Type B pancreatic cell (in vitro differentiated cells): ENCODE measurements around the gene PTEN. TPM values are rescaled to one million over a fixed set of nuclear protein-coding genes. Genes with fewer than 3 reads are reported as not detected.

Experiments used
- DNase-seq: peaks from one replicate; pipeline ENCODE4 v3.0.0; 2021; ENCODE audit warnings: mixed read lengths; ENCODE audit not compliant: unreplicated experiment; ENCODE audit errors: extremely low spot score
- H3K27ac Mint-ChIP-seq: 2 replicates; pipeline ENCODE4 v1.8.0; 2021; ENCODE audit warnings: mild to moderate bottlenecking, mixed read lengths
- H3K27me3 Mint-ChIP-seq: 2 replicates; pipeline ENCODE4 v1.8.0; 2021; ENCODE audit warnings: mixed read lengths
- H3K36me3 Mint-ChIP-seq: 2 replicates; pipeline ENCODE4 v1.8.0; 2021; ENCODE audit warnings: mixed read lengths
- H3K4me1 Mint-ChIP-seq: one replicate; pipeline ENCODE4 v1.8.0; 2021; ENCODE audit warnings: mixed read lengths; ENCODE audit not compliant: unreplicated experiment
- H3K4me3 Mint-ChIP-seq: 2 replicates; pipeline ENCODE4 v1.8.0; 2021; ENCODE audit warnings: mild to moderate bottlenecking, mixed read lengths
- H3K9me3 Mint-ChIP-seq: 2 replicates; pipeline ENCODE4 v1.8.0; 2021; ENCODE audit warnings: mixed read lengths
- CTCF ChIP-seq: fragments of 200-600 bp; sonication (generic); conservative IDR thresholded peaks from 2 replicates; pipeline ENCODE4 v1.5.0; 2021; ENCODE audit warnings: antibody characterized with exemption, mild to moderate bottlenecking
- total RNA-seq: library from RNA; stranded (reverse); gene quantifications from 2 replicates; pipeline ENCODE4 v1.2.1, GENCODE V29; 2021; ENCODE audit warnings: low replicate concordance

Gene PTEN
- total RNA-seq, 1 donor from 2014 or later: 93.1 TPM

- Mint-ChIP-seq H3K27ac (no peak overlapping the region), H3K4me3 (no peak overlapping the region), H3K27me3 (no peaks in the 10 kb centered on the region), H3K9me3 (no peaks in the 10 kb centered on the region), H3K36me3 (peaks cover 34% of the 10 kb centered on the region), H3K4me1 (peaks cover 8% of the 10 kb centered on the region)
- no peak for DNase-seq
- no peak for TF ChIP-seq CTCF
Measured at GRCh38 chr10:87945984-87946383, 82.6 kb downstream of the PTEN start.

GRCh38 chr10:87952612-87953011, 89.2 kb downstream of the PTEN start:
- Mint-ChIP-seq H3K4me1 (peaks cover 7% of the 10 kb centered on the region), H3K27me3 (no peaks in the 10 kb centered on the region), H3K9me3 (no peaks in the 10 kb centered on the region), H3K36me3 (peaks cover 34% of the 10 kb centered on the region), H3K27ac (peak overlapping the region; percentile 9), H3K4me3 (no peak overlapping the region)
- no peak for DNase-seq
- TF ChIP-seq CTCF: no peak

GRCh38 chr10:87956055-87956454, 92.6 kb downstream of the PTEN start:
- Mint-ChIP-seq H3K4me3 (no peak overlapping the region), H3K9me3 (no peaks in the 10 kb centered on the region), H3K27ac (no peak overlapping the region), H3K4me1 (peaks cover 6% of the 10 kb centered on the region), H3K36me3 (peaks cover 48% of the 10 kb centered on the region), H3K27me3 (no peaks in the 10 kb centered on the region)
- DNase-seq: no peak
- no peak for TF ChIP-seq CTCF

DNA sequence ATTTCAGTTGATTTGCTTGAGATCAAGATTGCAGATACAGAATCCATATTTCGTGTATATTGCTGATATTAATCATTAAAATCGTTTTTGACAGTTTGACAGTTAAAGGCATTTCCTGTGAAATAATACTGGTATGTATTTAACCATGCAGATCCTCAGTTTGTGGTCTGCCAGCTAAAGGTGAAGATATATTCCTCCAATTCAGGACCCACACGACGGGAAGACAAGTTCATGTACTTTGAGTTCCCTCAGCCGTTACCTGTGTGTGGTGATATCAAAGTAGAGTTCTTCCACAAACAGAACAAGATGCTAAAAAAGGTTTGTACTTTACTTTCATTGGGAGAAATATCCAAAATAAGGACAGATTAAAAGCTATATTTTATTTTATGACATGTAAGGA, 94.3 kb downstream of the PTEN start:
- TF ChIP-seq CTCF: no peak
- Mint-ChIP-seq H3K36me3 (peaks cover 44% of the 10 kb centered on the region), H3K9me3 (no peaks in the 10 kb centered on the region), H3K4me1 (peaks cover 13% of the 10 kb centered on the region), H3K4me3 (no peak overlapping the region), H3K27ac (no peak overlapping the region), H3K27me3 (no peaks in the 10 kb centered on the region)
- DNase-seq: no peak

GRCh38 chr10:87960230-87960629, 96.8 kb downstream of the PTEN start:
- H3K27me3 Mint-ChIP-seq: no peaks in the 10 kb centered on the region
- no peak overlapping the region for H3K27ac Mint-ChIP-seq
- no peak for DNase-seq
- no peaks in the 10 kb centered on the region for H3K9me3 Mint-ChIP-seq
- H3K4me1 Mint-ChIP-seq: peaks cover 9% of the 10 kb centered on the region
- no peak for TF ChIP-seq CTCF
- peaks cover 41% of the 10 kb centered on the region for H3K36me3 Mint-ChIP-seq
- no peak overlapping the region for H3K4me3 Mint-ChIP-seq

- no peaks in the 10 kb centered on the region for H3K27me3 Mint-ChIP-seq
- no peaks in the 10 kb centered on the region for H3K9me3 Mint-ChIP-seq
- peak overlapping the region; percentile 78 for H3K27ac Mint-ChIP-seq
- DNase-seq: no peak
- H3K4me3 Mint-ChIP-seq: peak overlapping the region; percentile 32
- H3K36me3 Mint-ChIP-seq: peaks cover 45% of the 10 kb centered on the region
- H3K4me1 Mint-ChIP-seq: peaks cover 9% of the 10 kb centered on the region
- TF ChIP-seq CTCF: no peak
Measured at GRCh38 chr10:87961314-87961713, 97.9 kb downstream of the PTEN start.
